ENCODE data around the gene COQ9.
A peak's percentile ranks its signal among the peaks of the same experiment; 100 is the strongest.
"Not testable (repeated sequence)": the region's sequence is repeated elsewhere in the genome, so short reads cannot be mapped to it uniquely, and the experiment has no call there.

Gene COQ9, protein sequence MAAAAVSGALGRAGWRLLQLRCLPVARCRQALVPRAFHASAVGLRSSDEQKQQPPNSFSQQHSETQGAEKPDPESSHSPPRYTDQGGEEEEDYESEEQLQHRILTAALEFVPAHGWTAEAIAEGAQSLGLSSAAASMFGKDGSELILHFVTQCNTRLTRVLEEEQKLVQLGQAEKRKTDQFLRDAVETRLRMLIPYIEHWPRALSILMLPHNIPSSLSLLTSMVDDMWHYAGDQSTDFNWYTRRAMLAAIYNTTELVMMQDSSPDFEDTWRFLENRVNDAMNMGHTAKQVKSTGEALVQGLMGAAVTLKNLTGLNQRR
- 18.3 to 28.0 (median 22.4) reads per million in 3 experiments for total RNA-seq

DNA sequence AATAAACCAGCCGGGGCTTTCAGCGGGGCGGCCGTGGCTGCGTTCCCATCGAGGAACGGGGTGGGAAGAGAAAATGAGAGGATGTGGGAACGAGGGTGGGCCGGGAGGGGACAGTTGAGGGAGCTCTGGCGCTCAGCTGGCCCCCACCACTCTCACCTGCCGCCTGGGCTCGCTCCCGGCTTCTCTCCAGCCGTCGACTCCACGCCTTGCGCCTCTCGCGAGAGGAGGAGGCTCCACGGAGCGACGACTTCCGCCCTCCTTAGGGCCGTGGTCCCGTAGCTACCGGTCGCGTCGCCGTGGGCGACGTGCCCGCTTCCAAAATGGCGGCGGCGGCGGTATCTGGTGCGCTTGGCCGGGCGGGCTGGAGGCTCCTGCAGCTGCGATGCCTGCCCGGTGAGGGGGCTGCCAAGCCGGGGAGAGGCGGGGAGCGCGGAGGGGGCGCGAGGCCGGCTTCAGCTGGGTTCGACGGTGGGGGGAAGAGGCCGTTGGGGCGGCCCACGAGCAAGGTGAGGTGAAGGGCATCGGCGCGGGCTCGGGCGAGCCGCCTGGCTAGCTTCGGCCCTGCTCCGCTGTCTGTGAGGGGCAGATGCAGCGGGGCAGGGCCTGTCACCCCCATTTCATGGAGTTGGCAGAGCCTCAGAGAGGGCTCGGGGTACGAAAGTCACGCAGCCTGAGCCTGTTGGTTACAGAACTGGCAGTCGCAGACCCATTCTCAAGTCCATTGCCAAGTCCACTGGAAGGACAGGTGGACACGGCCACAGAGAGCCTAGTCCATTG, at the start of gene COQ9, which contains the start of gene CIAPIN1:
TSS of gene COQ9 (plus strand) at position 294 of the 777 bp plus-strand sequence. CDS start at position 321, 27 bp downstream.
TSS of gene CIAPIN1 (minus strand) at position 200 of the 777 bp plus-strand sequence. CDS start 6,457 bp downstream, outside the sequence.
- DNase-seq: peak; percentile 88

GRCh38 chr16:57397493-57397892, 49.8 kb upstream of the COQ9 start:
- DNase-seq: not testable (repeated sequence)

DNA sequence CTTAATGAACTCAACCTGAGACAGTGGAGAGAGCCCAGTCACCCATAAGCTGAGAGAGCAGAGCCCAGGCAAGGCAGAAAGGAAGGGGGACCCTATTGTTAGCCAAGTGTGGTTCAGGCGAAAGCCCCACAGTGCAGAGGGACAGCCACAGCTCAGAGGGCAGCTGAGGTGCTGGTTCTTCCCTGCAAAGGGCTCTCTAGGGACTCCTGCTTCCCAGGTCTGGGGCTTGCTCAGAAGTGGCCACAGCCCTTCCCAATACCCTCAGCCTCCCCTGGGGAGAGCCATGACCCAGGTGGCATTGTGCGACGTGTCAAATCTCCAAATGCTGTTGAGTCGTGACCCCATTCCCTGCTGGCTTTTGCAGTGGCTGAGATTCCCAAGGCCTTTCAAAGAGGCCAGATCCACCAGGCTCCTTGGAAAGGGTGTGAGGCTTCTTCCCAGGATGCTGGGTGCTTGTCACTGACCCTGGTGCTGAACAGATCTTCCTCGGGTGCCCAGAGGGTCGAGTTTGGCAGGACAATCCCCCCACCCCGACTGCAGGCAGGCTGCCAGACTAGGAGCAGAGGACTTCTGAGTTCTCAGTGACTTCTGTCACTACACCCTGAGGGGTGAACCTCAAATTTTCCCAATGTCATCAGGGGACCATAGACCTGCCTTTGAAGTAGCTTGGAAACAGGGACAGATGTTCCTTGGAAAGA, 45.2 kb upstream of the COQ9 start:
- no peak for DNase-seq

DNA sequence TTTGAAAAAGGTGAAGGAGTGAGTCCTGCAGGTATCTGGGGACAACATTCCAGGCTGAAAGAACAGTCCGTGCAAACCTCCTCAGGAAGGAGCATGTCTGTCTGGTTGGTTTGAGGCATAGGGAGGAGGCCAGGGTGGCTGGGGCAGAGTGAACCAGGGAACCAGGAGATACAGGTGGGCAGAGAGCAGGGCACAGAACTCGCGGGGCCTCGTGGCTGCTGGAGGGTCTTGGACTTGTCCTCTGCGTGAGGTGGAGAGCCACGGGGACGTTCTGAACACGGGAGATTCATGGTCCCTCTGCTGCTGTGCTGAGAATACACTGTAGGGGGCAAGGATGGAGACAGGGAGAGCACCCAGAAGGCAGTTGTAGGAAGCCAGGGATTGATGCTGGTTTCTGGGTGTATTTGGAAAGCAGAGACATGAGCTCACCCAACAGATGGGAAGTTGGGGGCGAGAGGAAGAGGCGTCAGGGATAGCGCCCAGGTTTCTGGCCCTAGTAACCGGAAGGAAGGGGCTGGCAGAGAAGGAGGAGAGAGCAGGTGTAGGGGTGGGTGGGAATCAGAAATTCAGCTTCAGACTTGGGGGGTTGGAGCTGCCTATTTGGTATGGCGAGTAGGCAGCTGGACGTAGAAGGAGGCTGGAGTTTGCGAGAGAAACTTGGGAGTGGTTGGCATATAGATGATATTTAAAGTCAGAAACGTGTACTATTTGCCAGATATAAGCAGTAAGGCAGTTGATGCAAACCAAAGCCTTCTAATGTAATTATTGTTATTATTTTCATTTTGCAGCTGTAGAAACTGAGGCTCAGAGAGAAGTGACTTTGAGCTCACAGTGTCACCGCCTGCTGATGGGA, 43.1 kb upstream of the COQ9 start, which contains the start of gene CCL17:
TSS of gene CCL17 (plus strand) at position 803 of the 853 bp plus-strand sequence. CDS start 9,166 bp downstream, outside the sequence.
- DNase-seq: no peak

- no peak for DNase-seq
Measured at GRCh38 chr16:57405097-57405496, 42.2 kb upstream of the COQ9 start.

DNA sequence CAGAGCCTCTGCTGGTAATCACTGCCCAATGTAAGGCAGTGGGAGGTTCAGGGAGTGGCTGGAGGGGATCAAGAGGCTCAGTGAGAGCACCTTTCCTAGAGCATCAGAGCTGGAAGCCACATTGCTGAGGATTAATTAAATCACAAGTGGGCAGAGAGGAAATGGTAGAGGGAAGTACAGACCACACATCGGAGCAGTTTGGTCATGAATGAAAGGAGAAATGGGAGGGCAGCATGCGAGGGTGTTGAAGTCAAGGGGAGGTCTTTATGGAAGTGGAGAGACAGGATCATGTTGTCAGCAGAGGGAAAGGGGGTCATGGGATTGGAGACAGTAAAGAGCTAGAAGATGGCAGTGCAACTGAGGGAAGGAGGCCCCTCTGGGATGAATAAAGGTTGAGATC, 40.4 kb upstream of the COQ9 start:
- no peak for DNase-seq

- DNase-seq: no peak
Measured at GRCh38 chr16:57407521-57408353, 39.5 kb upstream of the COQ9 start.

GRCh38 chr16:57409065-57409464, 38.2 kb upstream of the COQ9 start:
- no peak for DNase-seq

DNA sequence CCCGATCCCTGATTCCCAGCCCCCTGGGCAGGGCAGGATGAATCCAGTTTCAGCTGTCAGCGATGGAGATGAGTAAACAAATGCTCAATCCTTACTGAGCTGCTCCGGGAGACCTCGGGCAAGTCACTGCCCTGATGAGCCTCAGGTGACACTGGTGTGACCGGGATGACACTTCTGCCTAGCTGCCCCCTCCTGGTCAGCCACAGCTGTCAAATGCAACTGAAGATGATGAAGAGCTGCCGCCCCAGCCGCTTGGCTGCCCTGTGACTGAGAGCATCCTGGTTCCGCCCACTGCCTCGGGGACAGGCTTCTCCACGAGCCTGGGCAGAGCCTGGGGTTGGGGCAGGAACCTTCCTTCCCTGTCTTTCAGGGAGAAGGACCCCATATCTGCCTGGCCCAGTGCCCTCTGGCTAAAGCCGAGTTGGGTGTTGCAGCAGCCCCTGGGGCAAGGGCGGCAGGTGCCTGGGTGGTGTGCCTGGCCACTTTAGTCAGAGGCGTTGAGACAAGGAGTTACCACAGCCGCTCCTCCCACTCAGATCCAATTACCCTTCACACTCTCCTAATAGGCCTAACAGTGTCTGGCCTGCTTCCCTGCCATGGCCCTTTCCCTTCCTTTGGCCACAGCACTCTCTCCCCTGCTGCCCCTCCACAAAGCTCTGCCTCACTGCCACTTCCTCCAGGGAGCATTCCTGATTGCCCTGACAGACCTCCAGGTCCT, 37.2 kb upstream of the COQ9 start:
- DNase-seq: no peak

DNA sequence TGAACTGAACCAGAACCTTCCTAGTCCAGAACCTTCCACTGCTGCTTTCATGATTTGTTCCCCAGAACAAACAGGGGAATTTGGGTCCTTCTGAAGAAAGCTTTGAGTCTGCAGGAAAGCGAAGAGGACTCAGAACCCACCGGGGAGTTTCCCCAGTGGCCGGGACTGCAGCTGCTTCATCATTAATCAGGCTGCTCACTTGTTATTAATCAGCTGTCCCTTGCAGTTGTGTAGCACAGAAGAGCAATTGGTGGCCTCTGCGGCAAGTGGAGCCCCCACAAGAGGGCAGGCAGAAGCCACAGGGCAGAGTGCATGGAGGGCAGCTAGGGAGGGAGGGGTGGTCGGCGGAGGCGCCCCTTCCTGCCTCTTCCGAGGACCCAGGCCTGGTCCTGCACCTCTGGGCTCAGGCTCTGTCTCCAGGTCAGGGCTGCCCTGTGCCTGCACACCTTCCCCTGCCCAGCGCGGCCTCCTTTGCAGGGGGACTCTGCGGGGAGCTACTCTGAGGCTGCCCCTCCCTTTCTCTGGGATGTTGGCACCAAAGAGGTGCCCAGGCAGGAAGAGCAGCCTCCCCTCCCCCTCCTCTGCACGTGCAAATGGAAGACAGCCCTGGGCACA, 35.8 kb upstream of the COQ9 start:
- no peak for DNase-seq

DNA sequence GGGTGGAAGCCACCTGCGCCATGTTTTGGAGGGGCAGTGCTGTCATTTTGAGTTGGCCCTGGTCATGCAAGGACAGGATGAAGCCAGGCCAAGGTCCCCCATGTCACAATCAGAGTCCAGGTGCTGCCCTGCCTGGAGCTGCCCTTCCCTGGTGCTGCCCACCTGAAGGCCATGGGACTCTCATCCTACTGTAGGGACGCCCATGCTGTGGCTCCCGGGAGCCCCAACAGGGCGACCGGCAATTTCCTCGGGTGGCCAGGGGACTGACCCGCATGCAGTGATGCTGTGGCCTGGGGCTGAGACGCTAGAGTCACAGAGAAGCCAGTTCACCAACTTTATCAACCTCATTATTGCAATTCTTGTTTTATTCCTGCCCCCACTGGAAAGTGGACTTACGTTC, 34.7 kb upstream of the COQ9 start:
- DNase-seq: no peak

GRCh38 chr16:57413301-57413730, 34.0 kb upstream of the COQ9 start:
- no peak for DNase-seq

- DNase-seq: no peak
Measured at GRCh38 chr16:57413733-57414132, 33.5 kb upstream of the COQ9 start.

DNA sequence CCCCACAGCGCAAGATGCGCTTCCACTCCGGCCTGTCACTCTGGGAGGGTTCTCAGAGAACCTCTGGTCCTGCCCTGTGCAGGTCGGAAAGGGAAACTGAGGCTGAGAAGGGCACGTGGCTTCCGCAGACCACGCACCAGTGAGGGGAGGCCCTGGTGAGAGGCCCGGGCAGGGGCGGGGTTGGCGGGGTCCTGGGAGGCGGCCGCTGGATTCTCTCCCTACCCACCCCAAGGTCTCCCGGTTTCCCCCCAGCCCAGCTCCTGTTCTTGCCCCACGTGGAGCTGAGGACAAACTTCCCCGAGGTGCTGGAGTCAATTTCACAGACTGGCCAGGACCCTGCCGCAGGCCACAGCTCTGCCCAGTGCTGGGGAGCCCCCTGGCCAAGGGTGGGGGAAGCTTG, 31.2 kb upstream of the COQ9 start:
- no peak for DNase-seq

GRCh38 chr16:57419506-57419905, 27.8 kb upstream of the COQ9 start:
- DNase-seq: no peak

GRCh38 chr16:57422026-57422944, 25.0 kb upstream of the COQ9 start:
- DNase-seq: no peak

GRCh38 chr16:57423152-57423551, 24.1 kb upstream of the COQ9 start:
- no peak for DNase-seq

DNA sequence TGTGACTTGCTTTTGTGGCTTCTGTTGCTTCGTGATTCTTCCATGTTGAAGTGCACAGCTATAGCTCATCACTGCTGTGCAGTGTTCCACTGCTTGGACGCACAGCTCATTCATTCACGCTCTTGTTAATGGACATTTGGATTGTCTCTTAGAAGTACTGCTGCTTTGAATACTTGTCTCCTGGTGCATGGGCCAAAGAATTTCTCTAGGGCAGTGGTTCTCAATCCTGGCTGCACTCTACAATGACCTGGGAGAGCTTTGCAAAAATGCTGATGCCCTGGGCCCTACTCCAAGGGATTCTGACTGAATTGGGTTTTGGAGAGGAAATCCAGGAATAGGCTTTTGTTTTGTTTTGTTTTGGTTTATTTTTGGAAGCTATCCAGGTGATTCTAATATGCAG, 22.7 kb upstream of the COQ9 start:
- no peak for DNase-seq

DNA sequence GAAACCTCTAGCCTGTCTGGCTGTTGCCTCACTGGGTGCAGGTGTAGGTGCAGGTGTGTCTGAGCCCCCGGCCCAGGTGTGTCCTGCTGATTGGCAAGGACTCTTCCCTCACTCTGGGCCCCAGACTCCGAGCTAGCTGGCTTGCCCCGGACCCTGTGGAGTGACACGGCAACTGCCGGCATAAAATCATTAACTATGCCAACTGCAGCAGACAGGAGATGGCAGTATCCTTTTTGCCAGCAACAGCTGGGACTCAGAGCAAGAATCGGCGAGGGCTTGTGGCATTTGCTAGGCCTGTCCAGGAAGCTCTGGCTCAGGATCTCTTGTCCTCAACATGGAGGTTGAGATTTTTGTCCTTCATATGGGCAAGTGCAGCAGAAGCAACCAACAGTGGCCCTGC, 20.9 kb upstream of the COQ9 start:
- DNase-seq: no peak

All from central memory CD4-positive, alpha-beta T cell (primary cell).